Endothelial cell of umbilical vein (primary cell): Measurements from ENCODE around the gene MMP14. TPM values are rescaled to one million over a fixed set of nuclear protein-coding genes. Genes with fewer than 3 reads are reported as not detected.

Source experiments
- BruUV-seq: library from RNA; stranded (reverse); fragments of 400-500 nt; replicated peaks from 2 replicates; lab custom pipeline; 2021; lab: Mats Ljungman, UMichigan
- CTCF ChIA-PET: fragments of 300-600, 350-600 bp; sonication (Branson Sonifier 250); formaldehyde crosslinking; loops from one replicate; lab custom pipeline; 2021; ENCODE audit warnings: antibody characterized with exemption, inconsistent platforms; lab: Charles Lee
- POLR2A ChIA-PET: fragments of 300-600, 350-600 bp; sonication (Branson Sonifier 250); formaldehyde crosslinking; loops from one replicate; lab custom pipeline; 2021; ENCODE audit warnings: antibody characterized with exemption, inconsistent platforms; lab: Charles Lee
- DNase-seq: peaks from one replicate; pipeline ENCODE4 v3.0.0-alpha.2; 2011; ENCODE audit warnings: low read depth, low spot score
- FAIRE-seq: peaks from 2 replicates; lab custom pipeline; 2011; peaks lifted over from hg19 to GRCh38; lab: Jason Lieb, UNC
- H2AFZ ChIP-seq: 2 replicates; pipeline ENCODE4 v1.6.0; 2012; ENCODE audit warnings: low read depth, low read length, control low read depth, inconsistent platforms
- H3K27ac ChIP-seq: 2 replicates; pipeline ENCODE4 v1.5.1; 2011; ENCODE audit warnings: low read depth, mild to moderate bottlenecking, control low read depth, low read length, moderate library complexity; ENCODE audit not compliant: insufficient read depth
- H3K27me3 ChIP-seq, 2 experiments: 2 replicates each; pipeline versions ENCODE4 v1.6.0 to v1.6.1; 2011; ENCODE audit warnings: low read length in 2 of 2, mixed read lengths in 1 of 2; ENCODE audit not compliant: control insufficient read depth in 2 of 2, insufficient read depth in 2 of 2
- H3K36me3 ChIP-seq, 2 experiments: 2 replicates in 1 of 2; 3 replicates in 1 of 2; pipeline ENCODE4 v1.5.1; 2011; ENCODE audit warnings: low read length in 2 of 2, mild to moderate bottlenecking in 1 of 2, moderate library complexity in 1 of 2; ENCODE audit not compliant: control insufficient read depth in 2 of 2, insufficient read depth in 2 of 2; ENCODE audit errors: extremely low read depth in 1 of 2
- H3K4me1 ChIP-seq: 3 replicates; pipeline ENCODE4 v1.5.1; 2011; ENCODE audit warnings: mild to moderate bottlenecking, low read length; ENCODE audit not compliant: control insufficient read depth, insufficient read depth; ENCODE audit errors: extremely low read depth
- H3K4me2 ChIP-seq: 2 replicates; pipeline ENCODE4 v1.6.1; 2011; ENCODE audit warnings: low read length, control low read depth, mixed read lengths; ENCODE audit not compliant: insufficient read depth
- H3K4me3 ChIP-seq, 3 experiments: fragments of 200-600 bp in 1 of 3; sonication (generic), shearing (Covaris generic) in 1 of 3; replicated peaks in 1 of 3; 2 replicates each; pipeline ENCODE4 v1.5.1; 2011 to 2016; ENCODE audit warnings: control low read depth in 3 of 3, low read length in 3 of 3, mild to moderate bottlenecking in 2 of 3, inconsistent platforms in 1 of 3, low read depth in 1 of 3, moderate library complexity in 1 of 3; ENCODE audit not compliant: insufficient read depth in 1 of 3
- H3K79me2 ChIP-seq: 2 replicates; pipeline ENCODE4 v1.6.0; 2012; ENCODE audit warnings: low read length, inconsistent platforms; ENCODE audit not compliant: control insufficient read depth, insufficient read depth
- H3K9ac ChIP-seq: replicated peaks from 2 replicates; pipeline ENCODE3; 2011; ENCODE audit warnings: low read length, control low read depth; ENCODE audit not compliant: insufficient read depth; ENCODE audit errors: extremely low read depth
- H3K9me1 ChIP-seq: replicated peaks from 3 replicates; pipeline ENCODE4 v1.6.0; 2011; ENCODE audit warnings: mild to moderate bottlenecking, low read length; ENCODE audit not compliant: control insufficient read depth, insufficient read depth; ENCODE audit errors: extremely low read depth
- H3K9me3 ChIP-seq: replicated peaks from 2 replicates; pipeline ENCODE4 v1.5.1; 2012; ENCODE audit warnings: low read length, inconsistent platforms; ENCODE audit not compliant: control insufficient read depth, insufficient read depth
- H4K20me1 ChIP-seq: replicated peaks from 2 replicates; pipeline ENCODE3; 2011; ENCODE audit warnings: mild to moderate bottlenecking, low read length; ENCODE audit not compliant: control insufficient read depth, insufficient read depth; ENCODE audit errors: extremely low read depth
- FOS ChIP-seq: IDR thresholded peaks from 2 replicates; pipeline ENCODE4 v1.6.1; 2011; ENCODE audit warnings: mild to moderate bottlenecking, low read length, moderate library complexity, borderline replicate concordance; ENCODE audit not compliant: insufficient read depth
- JUN ChIP-seq: IDR thresholded peaks from 2 replicates; pipeline ENCODE4 v1.6.1; 2011; ENCODE audit warnings: borderline replicate concordance, low read depth; ENCODE audit not compliant: insufficient read length, insufficient read depth
- POLR2A ChIP-seq: IDR thresholded peaks from 2 replicates; pipeline ENCODE4 v1.6.1; 2012; ENCODE audit warnings: low read depth, mild to moderate bottlenecking, control low read depth, low read length
- POLR2AphosphoS5 ChIP-seq: IDR thresholded peaks from 2 replicates; pipeline ENCODE4 v1.6.1; 2012; ENCODE audit warnings: low read depth, mild to moderate bottlenecking, control low read depth, low read length, moderate library complexity; ENCODE audit not compliant: insufficient read depth
- dilution Hi-C: fragments of 300-500 bp; cut with MboI; formaldehyde crosslinking; loops from one replicate; pipeline ENCODE4 v1.15.0; 2019; ENCODE audit warnings: low sequenced_read_pairs; ENCODE audit not compliant: extremely low pct_ligation_motif_present
- intact Hi-C: fragments of 100-400 bp; cut with micrococcal nuclease; formaldehyde crosslinking; loops from one replicate; pipeline ENCODE4 v1.10.0; 2022
- polyA plus RNA-seq, 4 experiments: library from polyadenylated mRNA; depleted of rRNA in 3 of 4; stranded (reverse) in 3 of 4; unstranded in 1 of 4; fragments of >200 nt; gene quantifications; 2 replicates each; pipeline versions ENCODE4 v1.2.1 to v1.2.3, GENCODE V29; 2011 to 2012; ENCODE audit warnings: missing spikeins in 1 of 4
- total RNA-seq: library from RNA; stranded (reverse); gene quantifications from 2 replicates; pipeline ENCODE4 v1.2.3, GENCODE V29; 2021
- TF ChIP-seq, protein P1 (sequence below), 2 donors: IDR thresholded peaks; 1 replicate in 1 of 2; 2 replicates in 1 of 2; pipeline ENCODE4 v1.5.1; 2011; ENCODE audit warnings: low read length in 2 of 2, mild to moderate bottlenecking in 2 of 2, moderate library complexity in 2 of 2, control low read depth in 1 of 2, inconsistent platforms in 1 of 2, low read depth in 1 of 2; ENCODE audit not compliant: insufficient read depth in 1 of 2; ENCODE audit errors: extremely low read depth in 1 of 2
- TF ChIP-seq, protein P2 (sequence below): IDR thresholded peaks from 2 replicates; pipeline ENCODE4 v1.6.1; 2011; ENCODE audit not compliant: insufficient read depth, insufficient read length

Gene MMP14
- total and polyA plus RNA-seq, 2 donors (not counting 3 experiments of a cell fraction or from before 2014, with no cell fraction given): 506 to 603 TPM

DNA sequence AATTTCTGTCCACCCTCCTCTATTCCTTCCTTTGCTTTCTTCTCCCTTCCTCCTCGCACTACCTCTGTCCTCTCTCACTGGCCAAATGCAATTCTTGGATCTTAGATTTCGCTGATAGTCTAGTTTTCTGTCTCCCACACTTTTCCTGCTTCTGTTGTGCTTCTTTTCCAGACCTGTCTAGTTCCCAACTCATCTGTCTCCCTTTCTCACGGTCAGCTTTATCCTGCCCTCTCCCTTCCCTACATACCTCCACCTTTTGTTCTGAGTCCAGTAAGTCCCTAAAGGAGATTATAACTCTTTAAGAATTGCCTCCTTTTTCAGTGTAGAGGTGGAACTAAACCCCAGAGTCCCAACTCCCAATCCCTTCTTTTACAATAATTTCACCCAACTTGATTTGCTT is 880 bp upstream of the MMP14 start:
- TF ChIP-seq JUN: no peak
- TF ChIP-seq POLR2A: no peak
- TF ChIP-seq FOS: no peak
- TF ChIP-seq, protein P1, sequence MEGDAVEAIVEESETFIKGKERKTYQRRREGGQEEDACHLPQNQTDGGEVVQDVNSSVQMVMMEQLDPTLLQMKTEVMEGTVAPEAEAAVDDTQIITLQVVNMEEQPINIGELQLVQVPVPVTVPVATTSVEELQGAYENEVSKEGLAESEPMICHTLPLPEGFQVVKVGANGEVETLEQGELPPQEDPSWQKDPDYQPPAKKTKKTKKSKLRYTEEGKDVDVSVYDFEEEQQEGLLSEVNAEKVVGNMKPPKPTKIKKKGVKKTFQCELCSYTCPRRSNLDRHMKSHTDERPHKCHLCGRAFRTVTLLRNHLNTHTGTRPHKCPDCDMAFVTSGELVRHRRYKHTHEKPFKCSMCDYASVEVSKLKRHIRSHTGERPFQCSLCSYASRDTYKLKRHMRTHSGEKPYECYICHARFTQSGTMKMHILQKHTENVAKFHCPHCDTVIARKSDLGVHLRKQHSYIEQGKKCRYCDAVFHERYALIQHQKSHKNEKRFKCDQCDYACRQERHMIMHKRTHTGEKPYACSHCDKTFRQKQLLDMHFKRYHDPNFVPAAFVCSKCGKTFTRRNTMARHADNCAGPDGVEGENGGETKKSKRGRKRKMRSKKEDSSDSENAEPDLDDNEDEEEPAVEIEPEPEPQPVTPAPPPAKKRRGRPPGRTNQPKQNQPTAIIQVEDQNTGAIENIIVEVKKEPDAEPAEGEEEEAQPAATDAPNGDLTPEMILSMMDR (IDR thresholded peaks at IDR 0.05; ENCODE audit: extremely low read depth in 1 of 2, insufficient read depth in 1 of 2, low read depth in 1 of 2, low read length in 2 of 2): no peak
- TF ChIP-seq, protein P2, sequence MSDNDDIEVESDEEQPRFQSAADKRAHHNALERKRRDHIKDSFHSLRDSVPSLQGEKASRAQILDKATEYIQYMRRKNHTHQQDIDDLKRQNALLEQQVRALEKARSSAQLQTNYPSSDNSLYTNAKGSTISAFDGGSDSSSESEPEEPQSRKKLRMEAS: no peak
- TF ChIP-seq POLR2AphosphoS5: no peak
- ChIA-PET CTCF (interaction anchor here (1.2 to 12.5 kb wide), 9 partner anchors 12 to 277 kb away, joined by 3 to 214 read pairs (median 13); partner anchors contain the start of genes LRP10 and OXA1L), POLR2A (no interaction called here)
- H2AFZ ChIP-seq: no peak overlapping the region
- H3K27me3 ChIP-seq: no peaks in the 10 kb centered on the region
- no peak for FAIRE-seq
- DNase-seq: no peak
- H3K27ac ChIP-seq: peak overlapping the region; percentile 84
- H4K20me1 ChIP-seq: no peaks in the 10 kb centered on the region
- H3K79me2 ChIP-seq: peaks cover 56% of the 10 kb centered on the region
- peaks cover 2 to 9% of the 10 kb centered on the region in 2 experiments for H3K36me3 ChIP-seq
- peaks cover 40% of the 10 kb centered on the region for H3K4me1 ChIP-seq
- intact Hi-C loops (loop anchor here (5.0 kb wide), 1 partner anchor 278 kb away; no protein-coding TSS in a partner anchor), dilution Hi-C loops (no loop called here)
- no peak overlapping the region for H3K9ac ChIP-seq
- H3K9me3 ChIP-seq: no peaks in the 10 kb centered on the region
- no peaks in the 10 kb centered on the region for H3K9me1 ChIP-seq
- BruUV-seq: no TSS peak
- no peak overlapping the region for H3K4me3 ChIP-seq
- H3K4me2 ChIP-seq: no peak overlapping the region
